Activated T-cell treated with anti-CD3 and anti-CD28 coated beads for 4 hours (primary cell): ENCODE measurements around the gene KIF21A.

ENCODE experiments used
- DNase-seq: peaks from one replicate; pipeline ENCODE4 v3.0.0-alpha.2; 2020

Gene KIF21A

DNA sequence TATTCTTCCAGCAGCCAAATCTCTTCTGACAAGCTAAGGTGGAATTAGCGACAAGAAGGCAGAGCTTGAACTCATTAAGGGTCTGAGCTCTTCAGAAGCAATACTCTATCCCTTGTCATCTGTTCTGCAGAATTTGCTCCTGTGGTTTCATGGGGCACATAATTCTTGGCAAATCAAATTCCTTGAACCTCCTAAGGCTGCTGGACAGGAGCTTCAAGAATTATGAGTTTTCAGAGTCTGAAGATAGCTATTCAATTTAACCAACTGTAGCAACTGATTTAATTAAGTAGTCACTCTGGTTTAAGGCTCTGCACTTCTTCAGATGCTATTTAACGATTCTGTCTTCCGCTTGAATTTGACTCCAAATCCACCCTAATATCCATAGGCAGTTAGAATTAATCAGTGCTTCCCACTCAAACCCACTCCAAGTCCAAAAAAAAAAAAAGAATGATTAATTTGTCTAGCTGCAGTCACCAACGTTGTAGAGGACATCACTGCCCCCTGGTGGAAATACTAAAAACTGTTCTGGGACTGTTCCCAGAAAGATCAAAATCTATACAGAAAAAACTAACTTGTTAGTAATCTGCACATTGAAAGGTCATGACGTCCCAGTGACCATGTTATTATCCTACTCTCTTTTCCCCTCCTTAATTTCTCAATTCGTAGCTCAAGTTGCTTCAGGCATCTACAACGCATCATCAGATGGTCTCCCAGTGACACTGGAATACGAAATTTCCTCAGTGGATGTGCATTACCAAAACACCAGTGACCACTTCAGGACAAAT is 169.9 kb downstream of the KIF21A start:
- DNase-seq: no peak

DNA sequence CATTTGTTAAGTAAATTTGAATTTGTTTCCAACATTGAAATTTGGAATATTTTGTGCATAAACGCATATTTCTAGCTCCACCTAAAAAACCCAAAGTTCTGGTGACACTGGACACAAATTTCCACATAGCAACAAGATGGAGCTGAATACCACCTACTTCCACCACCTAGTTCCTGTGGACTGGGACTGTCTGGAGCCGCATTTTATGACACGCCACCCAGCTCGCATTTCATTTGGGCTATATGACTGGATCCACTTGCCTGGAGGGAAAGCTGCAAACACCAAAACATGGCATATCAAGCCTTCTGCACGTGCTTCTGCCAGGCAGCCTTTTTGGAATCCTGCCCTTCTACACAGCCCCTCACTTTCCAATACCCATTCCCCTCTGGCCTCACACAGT is 173.4 kb downstream of the KIF21A start:
- DNase-seq: no peak

DNA sequence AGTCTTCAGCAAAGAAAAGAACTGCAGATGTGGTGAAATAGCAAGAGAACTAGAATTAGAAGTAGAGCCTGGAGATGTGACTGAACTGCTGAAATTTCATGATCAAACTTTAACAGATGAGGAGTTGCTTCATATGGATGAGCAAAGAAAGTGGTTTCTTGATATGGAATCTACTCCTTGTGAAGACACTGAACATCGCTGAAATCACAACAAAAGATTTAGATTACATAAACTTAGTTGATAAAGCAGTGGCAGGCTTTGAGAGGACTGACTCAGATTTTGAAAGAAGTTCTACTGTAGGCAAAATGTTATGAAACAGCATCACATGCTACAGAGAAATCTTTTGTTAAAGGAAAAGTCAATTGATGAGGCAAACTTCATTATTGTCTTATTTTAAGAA is 175.0 kb downstream of the KIF21A start:
- DNase-seq: no peak

DNA sequence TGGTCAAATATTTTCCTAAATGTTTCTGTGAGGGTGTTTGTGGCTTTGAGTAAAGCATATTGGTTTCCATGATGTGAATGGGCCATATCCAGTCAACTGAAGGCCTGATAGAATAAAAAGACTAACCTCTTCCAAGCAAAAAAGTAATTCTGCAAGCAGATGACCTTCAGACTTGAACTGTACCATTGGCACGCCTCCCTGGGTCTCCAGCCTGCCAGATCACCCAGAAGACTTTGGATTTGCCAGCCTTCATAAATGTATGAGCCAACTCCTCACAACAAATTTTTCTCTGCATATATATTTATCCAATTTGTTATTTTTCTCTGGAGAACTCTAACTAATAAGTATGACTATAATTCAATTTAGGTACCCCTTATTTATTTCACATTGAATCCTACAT is 190.3 kb downstream of the KIF21A start:
- DNase-seq: no peak
